Hematopoietic multipotent progenitor cell treated with erythropoietin and hydrocortisone succinate and interleukin-3 and kit ligand, for 17 days (in vitro differentiated cells): ENCODE data around the gene FAM163B.
"Not testable (repeated sequence)": the region's sequence is repeated elsewhere in the genome, so short reads cannot be mapped to it uniquely, and the experiment has no call there.

Experiments
- DNase-seq: peaks from one replicate; pipeline ENCODE4 v3.0.0-alpha.2; 2015; ENCODE audit warnings: low spot score

Gene FAM163B

DNA sequence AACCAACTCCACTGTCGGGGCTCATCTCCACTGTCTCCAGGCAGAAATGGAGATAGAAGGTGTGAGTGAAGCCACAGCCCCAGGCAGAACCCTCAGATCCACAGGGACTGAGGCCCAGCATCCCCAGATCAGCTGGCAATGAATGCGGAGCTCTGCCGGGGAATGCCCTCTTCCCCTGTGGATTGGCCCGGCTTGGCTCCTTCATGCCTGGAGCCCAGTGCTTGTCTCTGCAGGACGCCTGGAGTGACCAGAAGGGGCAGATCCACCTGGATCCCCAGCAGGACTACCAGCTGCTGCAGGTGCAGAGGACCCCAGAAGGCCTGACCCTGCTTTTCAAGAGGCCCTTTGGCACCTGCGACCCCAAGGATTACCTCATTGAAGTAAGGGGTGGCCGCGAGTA is 30.4 kb upstream of the FAM163B start:
- DNase-seq, result no peak

- no peak for DNase-seq
Measured at GRCh38 chr9:133638711-133639110, 29.5 kb upstream of the FAM163B start.

DNA sequence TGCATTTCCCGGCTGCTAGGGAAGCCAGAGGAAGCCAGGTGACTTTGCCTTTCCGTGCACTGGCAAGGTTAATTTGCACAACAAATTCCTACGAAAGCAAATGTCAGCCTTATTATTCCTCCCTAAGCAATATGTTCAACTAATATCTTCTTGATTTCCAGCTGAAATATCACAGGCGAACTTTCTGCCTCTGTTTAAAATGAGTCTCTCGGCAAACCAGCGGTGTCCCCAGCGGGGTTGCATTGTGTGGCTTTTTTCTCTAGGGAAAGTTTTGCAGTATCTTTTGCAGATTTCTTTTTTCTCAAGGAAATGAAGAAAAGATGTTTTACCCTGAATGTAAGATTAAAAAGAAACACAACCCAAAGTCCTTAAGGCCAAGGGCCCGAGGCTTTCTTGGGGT is 28.9 kb upstream of the FAM163B start:
- no peak for DNase-seq

GRCh38 chr9:133637451-133638055 is 28.4 kb upstream of the FAM163B start:
- DNase-seq, result no peak

GRCh38 chr9:133636902-133637301 is 27.7 kb upstream of the FAM163B start:
- no peak for DNase-seq

- DNase-seq, result no peak
Measured at GRCh38 chr9:133635533-133636531, 26.6 kb upstream of the FAM163B start, which contains the start of gene DBH. Gene DBH, plus strand, starts transcription at chr9:133636363. Its CDS starts 9 bp downstream, at chr9:133636372.

DNA sequence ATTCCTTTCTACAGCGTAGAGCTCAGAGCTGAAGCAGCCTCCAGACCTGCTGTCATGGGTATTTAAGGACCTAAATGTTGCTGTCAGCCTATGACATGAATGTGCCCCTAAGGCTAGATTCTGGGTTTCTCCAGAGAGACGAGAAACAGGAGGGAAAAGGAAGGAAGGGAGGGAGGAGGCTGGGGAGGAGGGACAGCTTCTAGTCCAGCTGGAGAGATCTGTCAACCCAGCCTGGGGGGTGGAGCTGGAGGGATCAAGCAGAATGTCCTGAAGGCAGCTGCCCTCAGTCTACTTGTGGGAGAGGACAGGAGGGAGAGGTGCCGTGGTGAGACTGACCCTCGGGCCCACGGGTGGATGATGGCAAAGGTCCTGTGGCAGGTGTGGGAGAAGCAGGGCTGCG is 25.9 kb upstream of the FAM163B start:
- DNase-seq, result no peak

GRCh38 chr9:133634081-133634691 is 25.0 kb upstream of the FAM163B start:
- DNase-seq, result no peak

DNA sequence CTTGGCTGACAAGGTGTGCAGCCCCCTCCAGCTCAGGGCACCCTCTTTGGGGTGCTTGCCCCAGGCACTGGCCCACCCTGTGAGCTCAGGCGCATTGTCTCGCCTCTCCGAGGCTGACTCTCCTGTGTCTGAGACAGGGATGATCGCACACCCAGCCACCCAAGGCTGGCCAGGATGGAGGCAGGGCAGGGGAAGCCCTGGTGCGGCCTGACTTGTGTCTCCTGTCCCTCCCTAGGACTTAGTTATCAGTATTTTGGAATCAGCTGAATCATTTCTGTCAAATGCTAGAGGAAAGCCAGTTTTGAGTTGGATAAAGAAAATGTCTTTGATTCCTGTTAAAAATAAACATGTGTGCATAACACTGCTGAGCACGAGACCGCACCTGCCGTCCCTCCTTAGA is 24.5 kb upstream of the FAM163B start:
- DNase-seq, result no peak

DNA sequence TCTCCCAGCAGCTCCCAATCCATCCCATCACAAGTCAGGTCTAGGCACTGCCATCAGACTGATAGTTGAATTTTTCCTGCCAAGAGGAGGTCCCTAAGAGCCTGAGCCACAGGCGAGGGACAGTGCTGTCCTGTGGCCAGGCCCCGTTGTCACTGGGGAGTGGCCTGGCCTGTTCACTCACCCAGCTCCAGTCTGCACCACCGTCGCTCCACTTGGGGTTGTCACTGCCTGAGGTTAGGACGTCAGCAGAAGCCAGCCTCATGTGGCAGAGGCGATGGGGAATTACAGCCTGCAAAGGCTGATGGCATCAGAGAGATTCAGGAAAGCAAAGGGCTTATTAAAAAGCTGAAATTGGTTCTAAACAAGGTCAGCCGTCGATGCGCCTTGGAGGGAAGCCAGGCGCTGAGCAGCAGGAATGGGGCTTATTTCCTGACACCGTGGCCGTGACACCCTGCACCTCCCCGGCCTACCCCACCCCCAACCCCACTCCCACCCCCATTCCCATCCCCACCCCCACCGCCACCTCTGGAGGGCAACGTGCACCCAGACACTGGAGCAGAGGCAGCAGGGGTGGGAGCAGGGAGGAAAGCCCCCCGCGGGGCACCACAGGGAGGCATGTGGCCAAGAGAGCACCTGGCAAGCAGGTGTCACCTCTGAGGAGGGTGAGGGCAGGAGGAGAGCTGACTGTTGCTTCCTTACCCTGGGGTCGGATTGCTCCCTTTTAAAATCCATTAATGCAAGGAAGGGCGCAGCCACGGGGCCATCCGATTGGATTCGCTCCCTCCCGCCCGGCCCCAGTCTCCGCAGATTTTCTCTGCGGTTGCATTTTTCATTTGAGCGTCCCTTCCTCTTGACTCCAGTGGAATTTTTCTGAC is 23.9 kb upstream of the FAM163B start:
- no peak for DNase-seq

DNA sequence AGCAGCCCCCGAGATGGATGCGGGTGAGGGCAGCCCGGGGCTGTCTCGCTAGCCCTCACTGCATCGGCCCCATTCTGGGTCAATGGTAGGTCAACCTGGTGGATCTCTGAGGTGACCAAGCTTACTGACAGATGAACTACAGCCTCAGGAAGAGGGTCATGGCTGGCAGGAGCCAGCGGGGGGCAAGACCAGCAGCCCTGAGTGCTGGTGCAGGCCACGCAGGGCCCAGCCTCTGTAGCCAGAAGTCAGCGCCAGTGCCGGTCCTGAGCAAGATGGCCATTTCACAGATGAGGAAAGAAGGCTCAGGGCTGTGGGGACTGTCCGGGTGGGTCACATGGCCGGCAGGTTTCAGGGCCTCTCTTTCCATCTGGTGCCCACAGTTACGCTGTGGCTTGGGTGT is 21.9 kb upstream of the FAM163B start:
- no peak for DNase-seq

DNA sequence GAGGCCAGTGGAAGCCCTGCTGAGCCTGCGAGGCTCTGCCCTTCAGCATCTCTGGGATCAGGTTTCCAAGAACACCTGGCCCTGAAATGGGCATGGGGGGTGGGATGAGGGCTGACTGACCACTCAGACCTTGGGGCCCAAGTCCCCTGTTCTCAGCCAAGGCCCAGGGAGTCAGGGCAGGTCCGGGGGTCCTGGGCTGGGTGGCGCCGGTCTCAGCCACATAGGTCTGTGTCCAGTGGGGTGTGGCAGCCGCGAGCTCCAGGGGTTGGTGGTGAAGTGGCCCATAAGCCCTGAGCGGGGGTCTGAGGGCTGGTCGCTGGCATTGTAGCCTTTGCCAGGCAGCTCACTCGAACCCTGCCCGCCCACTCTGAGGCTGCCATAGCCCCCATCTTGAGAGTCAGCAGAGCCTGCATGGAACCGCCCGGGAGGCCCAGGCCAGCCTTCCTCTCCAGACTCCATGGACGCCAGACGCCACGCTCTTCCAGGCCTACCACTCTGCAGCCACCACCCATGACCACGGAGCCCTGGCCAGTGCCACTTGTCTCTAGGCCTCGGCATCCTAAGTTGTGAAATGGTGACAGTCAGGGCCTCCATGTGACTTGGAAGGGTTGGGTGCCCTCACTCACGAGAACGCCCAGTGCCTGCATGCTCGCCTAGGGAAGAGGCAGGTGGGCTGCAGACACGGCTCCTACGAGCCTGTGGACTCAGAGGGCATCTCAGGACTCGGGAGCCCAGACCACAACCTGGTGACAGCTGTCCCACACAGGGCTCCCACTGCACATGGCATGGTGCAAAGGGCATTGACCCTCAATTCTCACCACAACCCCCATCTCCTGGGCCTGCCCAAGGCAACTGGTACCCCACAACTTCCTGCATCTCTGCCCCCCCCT is 20.3 kb upstream of the FAM163B start:
- no peak for DNase-seq

- DNase-seq, result no peak
Measured at GRCh38 chr9:133628766-133629165, 19.6 kb upstream of the FAM163B start.

- no peak for DNase-seq
Measured at GRCh38 chr9:133627341-133627740, 18.2 kb upstream of the FAM163B start.

- not testable (repeated sequence) for DNase-seq
Measured at GRCh38 chr9:133626008-133626407, 16.8 kb upstream of the FAM163B start.

DNA sequence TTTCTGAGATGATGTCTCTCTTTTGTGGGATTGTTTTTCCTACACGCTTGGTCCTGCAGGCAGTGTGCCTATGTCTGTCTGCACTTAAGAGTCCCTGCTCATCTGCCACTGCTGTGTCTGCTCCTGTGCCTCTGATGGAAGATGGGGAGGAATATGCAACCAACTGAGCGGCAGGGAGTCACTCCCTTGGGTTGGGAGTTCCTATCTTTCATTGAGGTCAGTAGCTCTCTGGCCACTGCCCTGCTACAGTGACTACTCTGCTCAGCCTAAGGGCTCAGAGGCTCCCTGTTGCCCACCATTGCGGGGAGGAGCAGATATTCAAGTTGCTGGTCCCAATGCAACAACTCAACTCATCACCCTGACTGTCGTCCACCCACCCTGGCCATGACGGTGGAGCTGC is 13.4 kb upstream of the FAM163B start:
- DNase-seq, result no peak

GRCh38 chr9:133621725-133622267 is 12.6 kb upstream of the FAM163B start:
- DNase-seq, result no peak

- no peak for DNase-seq
Measured at GRCh38 chr9:133619791-133620190, 10.6 kb upstream of the FAM163B start.

- DNase-seq, result no peak
Measured at GRCh38 chr9:133618726-133619125, 9.5 kb upstream of the FAM163B start.

GRCh38 chr9:133616643-133617405 is 7.6 kb upstream of the FAM163B start:
- no peak for DNase-seq
